GM23338 (cell line): ENCODE results near the gene C11orf52. TPM values are rescaled to one million over a fixed set of nuclear protein-coding genes. Genes with fewer than 3 reads are reported as not detected.

Experiments used
- ATAC-seq: fragments of 200-7000 bp; cut with Tn5 transposase; 3 replicates; pipeline ENCODE4 v1.9.1; 2020
- DNase-seq: peaks from one replicate; pipeline ENCODE4 v3.0.0-alpha.2; 2015; ENCODE audit warnings: low spot score
- H2AFZ ChIP-seq: fragments of 200-600 bp; sonication (generic); 2 replicates; pipeline ENCODE4 v1.8.0; 2016; ENCODE audit warnings: antibody characterized with exemption, mild to moderate bottlenecking, moderate library complexity
- H3F3A ChIP-seq: fragments of 200-600 bp; sonication (generic); replicated peaks from 2 replicates; pipeline ENCODE4 v1.8.0; 2017; ENCODE audit warnings: antibody characterized with exemption, mixed run types, low read depth
- H3K27ac ChIP-seq: fragments of 200-600 bp; sonication (generic); 2 replicates; pipeline ENCODE4 v1.6.1; 2016; ENCODE audit warnings: low read depth
- H3K27me3 ChIP-seq: fragments of 200-600 bp; sonication (generic); 2 replicates; pipeline ENCODE4 v1.8.0; 2016; ENCODE audit warnings: mild to moderate bottlenecking, mixed run types, moderate library complexity; ENCODE audit not compliant: insufficient read depth
- H3K36me3 ChIP-seq: fragments of 200-600 bp; sonication (generic); 2 replicates; pipeline ENCODE4 v1.8.0; 2016; ENCODE audit warnings: mild to moderate bottlenecking; ENCODE audit not compliant: insufficient read depth
- H3K4me1 ChIP-seq: fragments of 200-600 bp; sonication (generic); 2 replicates; pipeline ENCODE4 v1.8.0; 2016; ENCODE audit warnings: mild to moderate bottlenecking, moderate library complexity; ENCODE audit not compliant: insufficient read depth
- H3K4me2 ChIP-seq: fragments of 200-600 bp; sonication (generic); 2 replicates; pipeline ENCODE4 v1.7.1; 2017; ENCODE audit warnings: mixed run types
- H3K4me3 ChIP-seq: fragments of 200-600 bp; sonication (generic); 2 replicates; pipeline ENCODE4 v1.6.1; 2016; ENCODE audit warnings: mixed run types
- H3K79me2 ChIP-seq: fragments of 200-600 bp; sonication (generic); replicated peaks from 2 replicates; pipeline ENCODE4 v1.8.0; 2017; ENCODE audit warnings: mild to moderate bottlenecking; ENCODE audit not compliant: insufficient read depth
- H3K9me2 ChIP-seq: fragments of 200-600 bp; sonication (generic); 2 replicates; pipeline ENCODE4 v1.8.0; 2017; ENCODE audit not compliant: insufficient read depth
- H4K20me1 ChIP-seq: fragments of 200-600 bp; sonication (generic); replicated peaks from 2 replicates; pipeline ENCODE4 v1.8.0; 2017; ENCODE audit warnings: mild to moderate bottlenecking; ENCODE audit not compliant: insufficient read depth
- H3K27ac Mint-ChIP-seq: 2 replicates; pipeline ENCODE4 v1.8.0; 2020; ENCODE audit warnings: inconsistent platforms, mild to moderate bottlenecking, moderate library complexity, mixed read lengths
- H3K27me3 Mint-ChIP-seq: 3 replicates; pipeline ENCODE4 v1.8.0; 2022; ENCODE audit warnings: low read depth, mild to moderate bottlenecking, moderate library complexity, mixed read lengths, inconsistent platforms; ENCODE audit not compliant: insufficient read depth, poor library complexity
- H3K36me3 Mint-ChIP-seq: 3 replicates; pipeline ENCODE4 v1.8.0; 2021; ENCODE audit warnings: low read depth, mild to moderate bottlenecking, inconsistent platforms, moderate library complexity, mixed read lengths
- H3K4me1 Mint-ChIP-seq: 3 replicates; pipeline ENCODE4 v1.8.0; 2020; ENCODE audit warnings: mild to moderate bottlenecking, inconsistent platforms, mixed read lengths
- H3K4me3 Mint-ChIP-seq: 3 replicates; pipeline ENCODE4 v1.8.0; 2021; ENCODE audit warnings: moderate library complexity, mild to moderate bottlenecking, inconsistent platforms, mixed read lengths
- H3K9me3 Mint-ChIP-seq: 3 replicates; pipeline ENCODE4 v1.8.0; 2020; ENCODE audit warnings: moderate library complexity, mild to moderate bottlenecking, inconsistent platforms, mixed read lengths
- CREB1 ChIP-seq: fragments of 250-450 bp; sonication (Bioruptor Pico); IDR thresholded peaks from 2 replicates; pipeline ENCODE4 v1.5.0; 2020; ENCODE audit warnings: low read depth, mild to moderate bottlenecking, moderate library complexity
- ETS1 ChIP-seq: IDR thresholded peaks from 2 replicates; pipeline ENCODE4 v1.6.1; 2016; ENCODE audit warnings: antibody characterized with exemption
- EZH2phosphoT487 ChIP-seq: fragments of 200-600 bp; sonication (generic); IDR thresholded peaks from one replicate; pipeline ENCODE4 v1.8.1; 2018; ENCODE audit warnings: antibody characterized with exemption; ENCODE audit not compliant: unreplicated experiment
- JUNB ChIP-seq: IDR thresholded peaks from one replicate; pipeline ENCODE4 v1.6.1; 2016; ENCODE audit warnings: antibody characterized with exemption; ENCODE audit not compliant: unreplicated experiment
- POLR2AphosphoS5 ChIP-seq: IDR thresholded peaks from 2 replicates; pipeline ENCODE4 v1.6.1; 2016; ENCODE audit warnings: antibody characterized with exemption, low read depth
- REST ChIP-seq: IDR thresholded peaks from one replicate; pipeline ENCODE4 v1.6.1; 2018; ENCODE audit warnings: antibody characterized with exemption; ENCODE audit not compliant: unreplicated experiment
- STAT1 ChIP-seq: IDR thresholded peaks from one replicate; pipeline ENCODE4 v1.6.1; 2016; ENCODE audit warnings: antibody characterized with exemption; ENCODE audit not compliant: unreplicated experiment
- polyA plus RNA-seq: library from polyadenylated mRNA; unstranded; fragments of >200 nt; fragmentation: Nextera tagmentation; extraction: Ambion mirVana; gene quantifications from 2 replicates; pipeline ENCODE4 v1.2.1, GENCODE V29; 2016
- total RNA-seq: library from RNA; depleted of rRNA; stranded (reverse); fragments of >200 nt; shearing (Covaris generic); gene quantifications from 2 replicates; pipeline ENCODE4 v1.2.3, GENCODE V29; 2014

Gene C11orf52
- total and polyA plus RNA-seq, 2 experiments from 2014 or later: 1.0 to 4.1 TPM

GRCh38 chr11:111908639-111909305 is 9.9 kb upstream of the C11orf52 start:
- Mint-ChIP-seq H3K4me3 (no peak overlapping the region), H3K36me3 (no peaks in the 10 kb centered on the region), H3K4me1 (peaks cover 29% of the 10 kb centered on the region), H3K9me3 (no peaks in the 10 kb centered on the region; the same call in 1 of the 3 replicates), H3K27me3 (peaks cover 8% of the 10 kb centered on the region), H3K27ac (no peak overlapping the region)
- TF ChIP-seq EZH2phosphoT487 (no peak), REST (no peak), CREB1 (no peak), ETS1 (no peak), STAT1 (no peak), POLR2AphosphoS5 (no peak)
- Histone ChIP-seq H3K27ac (no peak overlapping the region), H3K79me2 (no peaks in the 10 kb centered on the region), H4K20me1 (no peaks in the 10 kb centered on the region), H3K4me3 (no peak overlapping the region), H3K36me3 (no peaks in the 10 kb centered on the region), H3F3A (no peaks in the 10 kb centered on the region), H3K4me1 (peaks cover 21% of the 10 kb centered on the region), H3K27me3 (no peaks in the 10 kb centered on the region), H3K9me2 (no peaks in the 10 kb centered on the region), H3K4me2 (no peak overlapping the region), H2AFZ (no peak overlapping the region)
- no peak for ATAC-seq
- no peak for DNase-seq

GRCh38 chr11:111909378-111909777 is 9.3 kb upstream of the C11orf52 start:
- Histone ChIP-seq H3K79me2 (no peaks in the 10 kb centered on the region), H3K4me3 (no peak overlapping the region), H2AFZ (no peak overlapping the region), H3K4me1 (peaks cover 21% of the 10 kb centered on the region), H4K20me1 (no peaks in the 10 kb centered on the region), H3K27ac (no peak overlapping the region), H3F3A (no peaks in the 10 kb centered on the region), H3K27me3 (no peaks in the 10 kb centered on the region), H3K36me3 (no peaks in the 10 kb centered on the region), H3K4me2 (no peak overlapping the region), H3K9me2 (no peaks in the 10 kb centered on the region)
- no peaks in the 10 kb centered on the region for H3K36me3 Mint-ChIP-seq
- no peaks in the 10 kb centered on the region; the same call in 1 of the 3 replicates for H3K9me3 Mint-ChIP-seq
- peaks cover 29% of the 10 kb centered on the region for H3K4me1 Mint-ChIP-seq
- DNase-seq (no peak), ATAC-seq (no peak)
- peaks cover 8% of the 10 kb centered on the region for H3K27me3 Mint-ChIP-seq
- TF ChIP-seq EZH2phosphoT487: no peak
- no peak for TF ChIP-seq JUNB
- no peak overlapping the region for H3K4me3 Mint-ChIP-seq
- no peak overlapping the region for H3K27ac Mint-ChIP-seq
